GM18508 (cell line): Measurements from ENCODE around the gene SH3RF3.

Source experiments
- ATAC-seq: cut with Tn5 transposase; IDR thresholded peaks from one replicate; pipeline ENCODE4 v1.9.1; 2021; ENCODE audit warnings: moderate number of reproducible peaks; ENCODE audit not compliant: insufficient read depth, unreplicated experiment

SH3RF3 gene

GRCh38 chr2:109419171-109419756 is 290.3 kb downstream of the SH3RF3 start:
- no peak for ATAC-seq

GRCh38 chr2:109419960-109420370 is 291.0 kb downstream of the SH3RF3 start:
- no peak for ATAC-seq

GRCh38 chr2:109421101-109421500 is 292.1 kb downstream of the SH3RF3 start:
- no peak for ATAC-seq

- no peak for ATAC-seq
Observed at GRCh38 chr2:109421642-109422041, 292.6 kb downstream of the SH3RF3 start.

GRCh38 chr2:109422071-109422757 is 293.2 kb downstream of the SH3RF3 start:
- ATAC-seq, result no peak

- no peak for ATAC-seq
Observed at GRCh38 chr2:109422758-109423500, 293.9 kb downstream of the SH3RF3 start.

- no peak for ATAC-seq
Observed at GRCh38 chr2:109423556-109424359, 294.8 kb downstream of the SH3RF3 start.

GRCh38 chr2:109425411-109425810 is 296.4 kb downstream of the SH3RF3 start:
- ATAC-seq, result no peak

- ATAC-seq, result no peak
Observed at GRCh38 chr2:109427661-109428091, 298.7 kb downstream of the SH3RF3 start.

- ATAC-seq, result no peak
Observed at GRCh38 chr2:109428281-109428680, 299.3 kb downstream of the SH3RF3 start.

- ATAC-seq, result no peak
Observed at GRCh38 chr2:109428841-109429566, 300.0 kb downstream of the SH3RF3 start.

GRCh38 chr2:109429567-109430328 is 300.7 kb downstream of the SH3RF3 start:
- ATAC-seq, result no peak

- no peak for ATAC-seq
Observed at GRCh38 chr2:109430329-109430636, 301.3 kb downstream of the SH3RF3 start.

- ATAC-seq, result no peak
Observed at GRCh38 chr2:109432421-109432820, 303.4 kb downstream of the SH3RF3 start.

GRCh38 chr2:109433486-109433885 is 304.5 kb downstream of the SH3RF3 start:
- ATAC-seq, result no peak

- ATAC-seq, result no peak
Observed at GRCh38 chr2:109433926-109434325, 304.9 kb downstream of the SH3RF3 start.

GRCh38 chr2:109434351-109434750 is 305.3 kb downstream of the SH3RF3 start:
- ATAC-seq, result no peak

- no peak for ATAC-seq
Observed at GRCh38 chr2:109435066-109435690, 306.2 kb downstream of the SH3RF3 start.
